ENCODE results near the gene NBDY. TPM values are rescaled to one million over a fixed set of nuclear protein-coding genes. Genes with fewer than 3 reads are reported as not detected.
"Not testable (repeated sequence)": the region's sequence is repeated elsewhere in the genome, so short reads cannot be mapped to it uniquely, and the experiment has no call there.

Gene NBDY
- total RNA-seq, 2 experiments from 2014 or later, result 5.4 to 32.9 TPM

DNA sequence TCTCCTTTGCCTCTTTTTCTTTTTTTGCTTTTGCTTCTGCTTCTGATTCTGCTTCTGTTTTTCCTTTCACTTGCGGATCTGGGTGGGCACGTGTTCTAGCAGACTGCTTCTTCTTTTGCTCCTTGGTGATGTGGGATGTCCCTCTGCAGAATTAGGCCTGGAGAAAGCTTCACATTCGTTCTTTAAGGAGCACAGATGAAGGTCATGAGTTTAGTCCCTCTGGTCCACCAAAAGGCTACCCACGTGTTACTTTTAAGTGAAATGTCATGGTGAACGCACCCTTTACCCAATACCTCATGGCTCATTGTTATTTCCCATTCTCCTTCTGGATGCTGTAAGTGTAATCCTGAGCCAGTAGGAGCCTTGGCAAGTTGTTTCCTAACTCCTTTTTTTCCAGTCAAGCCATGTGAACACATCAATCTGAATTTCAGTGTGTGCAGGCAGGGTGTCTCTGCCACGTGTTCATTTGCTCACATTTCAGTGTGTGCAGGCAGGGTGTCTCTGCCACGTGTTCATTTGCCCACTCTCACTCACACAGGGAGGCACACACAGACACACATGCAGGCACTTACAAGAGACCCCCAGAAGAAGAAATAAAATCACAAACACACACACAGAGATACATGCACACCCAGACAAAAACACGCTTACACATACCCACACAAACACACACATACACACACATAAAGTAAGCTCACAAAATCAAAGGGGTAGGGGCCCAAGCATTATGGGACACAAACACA, 36.9 kb downstream of the NBDY start:
- H3K36me3 ChIP-seq (ENCODE audit: insufficient read depth, low read length), result no peaks in the 10 kb centered on the region; the same call in 1 of the 2 replicates
- H3K27ac ChIP-seq (ENCODE audit: low read depth, low read length, poor library complexity, severe bottlenecking), result peak overlapping the region; percentile 69
- ChIA-PET POLR2A (interaction anchor here (0.7 to 0.9 kb wide), 3 partner anchors 37 to 433 kb away, joined by 3 to 5 read pairs (median 3); partner anchors contain the start of gene NBDY), CTCF (ENCODE audit: unreplicated experiment) (no interaction called here)
- H3K9me2 ChIP-seq (ENCODE audit: insufficient read depth, low read length), result no peaks in the 10 kb centered on the region
- TSS peak; percentile 45 for BruUV-seq (replicated peaks)
- TF ChIP-seq EZH2phosphoT487 (IDR thresholded peaks at IDR 0.05; ENCODE audit: borderline replicate concordance, low read depth, low read length), result no peak
- TF ChIP-seq, protein P1, sequence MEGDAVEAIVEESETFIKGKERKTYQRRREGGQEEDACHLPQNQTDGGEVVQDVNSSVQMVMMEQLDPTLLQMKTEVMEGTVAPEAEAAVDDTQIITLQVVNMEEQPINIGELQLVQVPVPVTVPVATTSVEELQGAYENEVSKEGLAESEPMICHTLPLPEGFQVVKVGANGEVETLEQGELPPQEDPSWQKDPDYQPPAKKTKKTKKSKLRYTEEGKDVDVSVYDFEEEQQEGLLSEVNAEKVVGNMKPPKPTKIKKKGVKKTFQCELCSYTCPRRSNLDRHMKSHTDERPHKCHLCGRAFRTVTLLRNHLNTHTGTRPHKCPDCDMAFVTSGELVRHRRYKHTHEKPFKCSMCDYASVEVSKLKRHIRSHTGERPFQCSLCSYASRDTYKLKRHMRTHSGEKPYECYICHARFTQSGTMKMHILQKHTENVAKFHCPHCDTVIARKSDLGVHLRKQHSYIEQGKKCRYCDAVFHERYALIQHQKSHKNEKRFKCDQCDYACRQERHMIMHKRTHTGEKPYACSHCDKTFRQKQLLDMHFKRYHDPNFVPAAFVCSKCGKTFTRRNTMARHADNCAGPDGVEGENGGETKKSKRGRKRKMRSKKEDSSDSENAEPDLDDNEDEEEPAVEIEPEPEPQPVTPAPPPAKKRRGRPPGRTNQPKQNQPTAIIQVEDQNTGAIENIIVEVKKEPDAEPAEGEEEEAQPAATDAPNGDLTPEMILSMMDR (conservative IDR thresholded peaks at IDR 0.05; ENCODE audit: low read length), result no peak
- peak overlapping the region; percentile 61; the same call in 1 of the 2 replicates for H2AFZ ChIP-seq (ENCODE audit: low read length)
- H4K20me1 ChIP-seq (ENCODE audit: insufficient read depth, low read length), result no peaks in the 10 kb centered on the region
- H3K4me2 ChIP-seq (ENCODE audit: low read length), result peak overlapping the region; percentile 60
- peaks cover 45% of the 10 kb centered on the region for H3K4me1 ChIP-seq (ENCODE audit: insufficient read depth, low read length, poor library complexity, severe bottlenecking)
- DNase-seq (ENCODE audit: low spot score), result peak; percentile 14
- intact Hi-C loops (cut with micrococcal nuclease; ENCODE audit: unreplicated experiment), result no loop called here
- H3K9me3 ChIP-seq (ENCODE audit: low read length), result no peaks in the 10 kb centered on the region
- H3K4me3 ChIP-seq (ENCODE audit: low read depth, low read length, poor library complexity, severe bottlenecking), result peak overlapping the region; percentile 29
- no peaks in the 10 kb centered on the region; the same call in 1 of the 2 replicates for H3K79me2 ChIP-seq (ENCODE audit: insufficient read depth, low read depth, low read length)

DNA sequence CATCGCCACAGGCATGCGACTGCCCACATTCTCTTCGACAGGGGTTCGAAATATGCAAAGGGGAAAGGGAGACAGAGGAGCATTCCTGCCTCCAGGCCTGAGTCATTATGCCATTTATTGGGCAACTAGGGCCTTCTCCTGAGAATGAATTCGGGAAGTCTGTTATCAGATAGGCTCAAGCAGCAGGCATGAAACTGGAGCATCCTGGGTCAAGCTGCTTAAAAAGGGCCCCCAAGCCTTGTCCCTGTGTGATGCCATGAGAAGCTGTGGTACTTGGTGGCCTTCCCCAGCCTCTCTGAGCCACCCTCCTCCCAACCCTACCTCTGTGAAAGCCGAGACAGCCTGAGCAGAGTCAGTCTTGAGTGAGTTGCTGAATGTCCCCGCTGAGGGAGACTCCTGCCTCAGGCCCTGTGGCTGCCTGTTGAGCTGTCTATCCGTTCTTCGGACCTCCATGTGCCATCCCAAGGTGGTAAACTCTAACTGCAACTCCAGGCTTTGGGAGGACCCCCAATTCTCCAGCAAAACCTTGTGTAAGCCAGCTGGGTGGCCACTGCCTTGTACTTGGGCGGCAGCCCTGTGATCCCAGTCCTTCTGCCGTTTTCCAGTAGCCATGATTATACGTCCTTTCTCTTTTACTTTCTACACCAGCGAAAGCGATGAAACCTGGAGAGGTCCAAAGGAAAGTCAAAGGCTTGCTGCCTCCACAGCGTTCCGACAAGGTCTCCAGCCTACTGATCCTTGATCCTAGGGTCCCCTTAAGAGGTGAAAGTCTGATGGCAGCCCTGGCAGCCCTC, 37.7 kb downstream of the NBDY start:
- no peak overlapping the region for H3K27ac ChIP-seq (ENCODE audit: low read depth, low read length, poor library complexity, severe bottlenecking)
- no peak overlapping the region for H2AFZ ChIP-seq (ENCODE audit: low read length)
- TF ChIP-seq EZH2phosphoT487 (IDR thresholded peaks at IDR 0.05; ENCODE audit: borderline replicate concordance, low read depth, low read length), result no peak
- TF ChIP-seq, protein P1 (conservative IDR thresholded peaks at IDR 0.05; ENCODE audit: low read length), result no peak
- H3K4me2 ChIP-seq (ENCODE audit: low read length), result no peak overlapping the region
- no peak for DNase-seq (ENCODE audit: low spot score)
- H3K4me1 ChIP-seq (ENCODE audit: insufficient read depth, low read length, poor library complexity, severe bottlenecking), result peaks cover 42% of the 10 kb centered on the region
- no peaks in the 10 kb centered on the region; the same call in 1 of the 2 replicates for H3K36me3 ChIP-seq (ENCODE audit: insufficient read depth, low read length)
- H3K4me3 ChIP-seq (ENCODE audit: low read depth, low read length, poor library complexity, severe bottlenecking), result no peak overlapping the region
- no peaks in the 10 kb centered on the region for H4K20me1 ChIP-seq (ENCODE audit: insufficient read depth, low read length)
- CTCF ChIA-PET (ENCODE audit: unreplicated experiment), result no interaction called here
- BruUV-seq (replicated peaks), result no TSS peak
- H3K9me2 ChIP-seq (ENCODE audit: insufficient read depth, low read length), result no peaks in the 10 kb centered on the region
- POLR2A ChIA-PET, result no interaction called here
- intact Hi-C loops (cut with micrococcal nuclease; ENCODE audit: unreplicated experiment), result no loop called here
- H3K79me2 ChIP-seq (ENCODE audit: insufficient read depth, low read depth, low read length), result no peaks in the 10 kb centered on the region; the same call in 1 of the 2 replicates
- H3K9me3 ChIP-seq (ENCODE audit: low read length), result no peaks in the 10 kb centered on the region

DNA sequence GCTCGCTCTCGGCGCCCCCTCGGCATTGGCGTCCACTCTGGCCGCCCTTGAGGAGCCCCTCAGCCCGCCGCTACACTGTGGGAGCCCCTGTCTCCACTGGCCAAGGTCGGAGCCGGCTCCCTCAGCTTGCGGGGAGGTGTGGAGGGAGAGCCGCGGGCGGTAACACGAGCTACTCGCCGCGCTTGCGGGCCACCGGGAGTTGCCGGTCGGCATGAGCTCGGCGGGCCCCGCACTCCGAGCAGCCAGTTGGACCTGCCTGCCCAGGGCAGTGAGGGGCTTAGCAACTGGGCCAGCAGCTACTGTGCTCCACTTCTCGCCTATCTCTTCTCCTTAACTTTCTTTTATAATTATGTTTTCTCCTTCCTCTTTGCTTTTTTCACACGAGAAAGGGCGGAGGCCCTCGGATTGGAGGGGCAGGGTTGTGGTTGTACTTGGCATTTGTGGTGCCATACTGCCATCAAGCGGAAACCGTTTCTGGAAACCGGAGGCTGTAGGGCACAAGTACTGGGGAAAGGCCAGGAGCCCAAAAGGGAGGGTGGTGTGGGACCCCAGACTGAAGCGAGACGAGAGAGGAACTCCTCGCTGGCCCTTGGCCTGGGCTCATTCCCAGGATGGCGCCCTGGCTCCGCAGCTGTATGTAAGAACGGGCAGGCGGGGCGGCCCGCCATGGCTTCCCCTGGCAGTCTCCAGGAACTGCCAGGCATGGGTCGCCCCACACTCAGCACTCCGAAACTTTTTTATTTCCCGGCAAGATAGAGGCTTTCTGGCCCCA, 38.5 kb downstream of the NBDY start:
- H3K79me2 ChIP-seq (ENCODE audit: insufficient read depth, low read depth, low read length); intact Hi-C loops (cut with micrococcal nuclease; ENCODE audit: unreplicated experiment); H3K9me3 ChIP-seq (ENCODE audit: low read length); H3K4me3 ChIP-seq (ENCODE audit: low read depth, low read length, poor library complexity, severe bottlenecking); H2AFZ ChIP-seq (ENCODE audit: low read length); BruUV-seq (replicated peaks); CTCF ChIA-PET (ENCODE audit: unreplicated experiment); H3K36me3 ChIP-seq (ENCODE audit: insufficient read depth, low read length); POLR2A ChIA-PET; H3K9me2 ChIP-seq (ENCODE audit: insufficient read depth, low read length); H3K27ac ChIP-seq (ENCODE audit: low read depth, low read length, poor library complexity, severe bottlenecking); DNase-seq (ENCODE audit: low spot score); H4K20me1 ChIP-seq (ENCODE audit: insufficient read depth, low read length); H3K4me2 ChIP-seq (ENCODE audit: low read length): not testable (repeated sequence)
- peaks cover 35% of the 10 kb centered on the region for H3K4me1 ChIP-seq (ENCODE audit: insufficient read depth, low read length, poor library complexity, severe bottlenecking)

DNA sequence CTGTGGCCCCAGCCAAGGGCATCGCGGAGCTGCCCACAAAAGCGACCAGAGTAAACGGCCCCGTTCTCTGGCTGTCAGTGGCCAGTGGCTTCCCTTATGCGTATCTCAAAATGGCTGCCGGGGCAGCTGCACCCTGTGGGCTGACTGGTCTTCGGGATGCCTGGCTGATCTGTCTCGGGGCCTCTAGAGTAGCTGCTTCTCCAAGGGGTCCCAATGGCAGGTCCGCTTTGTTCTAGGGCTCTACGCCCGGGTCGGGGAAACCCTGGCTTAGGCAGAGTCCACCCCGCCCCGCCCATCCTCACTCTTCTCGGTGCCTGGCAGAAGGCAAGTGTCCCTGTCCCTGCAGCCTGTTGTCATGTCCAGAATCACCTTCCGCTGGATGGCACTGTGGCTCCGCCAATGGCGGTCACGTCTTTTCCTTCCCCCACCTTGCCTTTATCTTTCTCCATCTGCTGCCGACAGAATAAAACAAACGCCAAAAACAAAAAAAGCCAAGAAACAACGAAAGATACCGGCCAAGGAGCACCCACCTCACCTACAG, 39.1 kb downstream of the NBDY start:
- H3K4me3 ChIP-seq (ENCODE audit: low read depth, low read length, poor library complexity, severe bottlenecking); H3K4me2 ChIP-seq (ENCODE audit: low read length); intact Hi-C loops (cut with micrococcal nuclease; ENCODE audit: unreplicated experiment); H4K20me1 ChIP-seq (ENCODE audit: insufficient read depth, low read length); H3K9me2 ChIP-seq (ENCODE audit: insufficient read depth, low read length); DNase-seq (ENCODE audit: low spot score); BruUV-seq (replicated peaks); H3K9me3 ChIP-seq (ENCODE audit: low read length); POLR2A ChIA-PET; H2AFZ ChIP-seq (ENCODE audit: low read length); H3K27ac ChIP-seq (ENCODE audit: low read depth, low read length, poor library complexity, severe bottlenecking); H3K36me3 ChIP-seq (ENCODE audit: insufficient read depth, low read length); H3K79me2 ChIP-seq (ENCODE audit: insufficient read depth, low read depth, low read length); CTCF ChIA-PET (ENCODE audit: unreplicated experiment): not testable (repeated sequence)
- H3K4me1 ChIP-seq (ENCODE audit: insufficient read depth, low read length, poor library complexity, severe bottlenecking), result peaks cover 28% of the 10 kb centered on the region
